H9 (cell line): ENCODE data around the gene RIMKLA. TPM values are rescaled to one million over a fixed set of nuclear protein-coding genes. Genes with fewer than 3 reads are reported as not detected.

Source experiments
- DNase-seq: peaks from one replicate; pipeline ENCODE4 v3.0.0-alpha.2; 2017
- H2AFZ ChIP-seq: one replicate; pipeline ENCODE4 v1.6.1; 2013; ENCODE audit warnings: mild to moderate bottlenecking, low read length, control low read depth, moderate library complexity
- H2AK5ac ChIP-seq: 2 replicates; pipeline ENCODE4 v1.6.1; 2013; ENCODE audit warnings: low read length, control low read depth, mixed read lengths; ENCODE audit not compliant: insufficient read length
- H2BK120ac ChIP-seq: one replicate; pipeline ENCODE4 v1.6.1; 2013; ENCODE audit warnings: low read depth, mild to moderate bottlenecking, low read length, control low read depth, inconsistent platforms; ENCODE audit not compliant: poor library complexity, severe bottlenecking
- H2BK12ac ChIP-seq: 2 replicates; pipeline ENCODE4 v1.6.1; 2013; ENCODE audit warnings: low read length, control low read depth, mixed read lengths, low read depth; ENCODE audit not compliant: insufficient read length
- H2BK15ac ChIP-seq: 2 replicates; pipeline ENCODE4 v1.6.1; 2013; ENCODE audit warnings: low read depth, low read length, control low read depth
- H2BK20ac ChIP-seq: one replicate; pipeline ENCODE4 v1.6.1; 2013; ENCODE audit warnings: low read depth, mild to moderate bottlenecking, low read length, control low read depth, inconsistent platforms; ENCODE audit not compliant: poor library complexity, severe bottlenecking
- H2BK5ac ChIP-seq: 2 replicates; pipeline ENCODE4 v1.6.1; 2013; ENCODE audit warnings: low read length, control low read depth, mixed read lengths; ENCODE audit not compliant: insufficient read length
- H3K14ac ChIP-seq: 2 replicates; pipeline ENCODE4 v1.6.1; 2013; ENCODE audit warnings: low read length, control low read depth; ENCODE audit not compliant: insufficient read depth
- H3K18ac ChIP-seq: 2 replicates; pipeline ENCODE4 v1.6.1; 2013; ENCODE audit warnings: low read depth, mild to moderate bottlenecking, mixed read lengths, low read length, control low read depth; ENCODE audit not compliant: insufficient read length
- H3K23ac ChIP-seq: 2 replicates; pipeline ENCODE4 v1.6.1; 2013; ENCODE audit warnings: low read length, control low read depth, mixed read lengths, low read depth; ENCODE audit not compliant: insufficient read length
- H3K23me2 ChIP-seq: 2 replicates; pipeline ENCODE4 v1.6.1; 2013; ENCODE audit warnings: low read depth, mild to moderate bottlenecking, mixed read lengths, low read length, control low read depth; ENCODE audit not compliant: insufficient read length, poor library complexity, severe bottlenecking
- H3K27ac ChIP-seq: 2 replicates; pipeline ENCODE4 v1.5.1; 2013; ENCODE audit warnings: low read length, control low read depth, mixed read lengths, low read depth; ENCODE audit not compliant: insufficient read length
- H3K27me3 ChIP-seq: 2 replicates; pipeline ENCODE4 v1.6.1; 2013; ENCODE audit warnings: low read length, control low read depth, inconsistent platforms; ENCODE audit not compliant: insufficient read depth
- H3K4ac ChIP-seq: 2 replicates; pipeline ENCODE4 v1.6.1; 2013; ENCODE audit warnings: low read depth, mild to moderate bottlenecking, control low read depth, inconsistent platforms, low read length, moderate library complexity
- H3K4me1 ChIP-seq: 2 replicates; pipeline ENCODE4 v1.6.1; 2013; ENCODE audit warnings: low read length, control low read depth, inconsistent platforms; ENCODE audit not compliant: insufficient read depth
- H3K4me2 ChIP-seq: 2 replicates; pipeline ENCODE4 v1.6.1; 2013; ENCODE audit warnings: low read length, control low read depth, mixed read lengths; ENCODE audit not compliant: insufficient read length, insufficient read depth
- H3K56ac ChIP-seq: 2 replicates; pipeline ENCODE4 v1.6.1; 2013; ENCODE audit warnings: low read depth, mild to moderate bottlenecking, mixed read lengths, low read length, control low read depth; ENCODE audit not compliant: insufficient read length
- H3K79me1 ChIP-seq: 2 replicates; pipeline ENCODE4 v1.6.1; 2013; ENCODE audit warnings: low read depth, mild to moderate bottlenecking, moderate library complexity, low read length, control low read depth, inconsistent platforms; ENCODE audit not compliant: insufficient read depth, poor library complexity, severe bottlenecking
- H3K79me2 ChIP-seq: 2 replicates; pipeline ENCODE4 v1.6.1; 2013; ENCODE audit warnings: low read length, control low read depth, inconsistent platforms; ENCODE audit not compliant: insufficient read depth
- H3K9ac ChIP-seq: 2 replicates; pipeline ENCODE4 v1.6.1; 2013; ENCODE audit warnings: low read length, control low read depth, mixed read lengths; ENCODE audit not compliant: insufficient read length; ENCODE audit errors: extremely low read depth
- H3K9me3 ChIP-seq: one replicate; pipeline ENCODE4 v1.6.1; 2013; ENCODE audit warnings: low read depth, low read length, inconsistent platforms; ENCODE audit not compliant: control insufficient read depth
- H3T11ph ChIP-seq: one replicate; pipeline ENCODE4 v1.6.1; 2013; ENCODE audit warnings: mild to moderate bottlenecking, low read length, control low read depth, inconsistent platforms
- H4K20me1 ChIP-seq: one replicate; pipeline ENCODE4 v1.6.1; 2013; ENCODE audit not compliant: control insufficient read depth, insufficient read length, insufficient read depth
- H4K5ac ChIP-seq: 2 replicates; pipeline ENCODE4 v1.6.1; 2013; ENCODE audit warnings: low read depth, mild to moderate bottlenecking, mixed read lengths, low read length, control low read depth; ENCODE audit not compliant: insufficient read length
- H4K8ac ChIP-seq: replicated peaks from 2 replicates; pipeline ENCODE4 v1.6.1; 2013; ENCODE audit warnings: low read length, control low read depth, mixed read lengths, low read depth; ENCODE audit not compliant: insufficient read length
- H4K91ac ChIP-seq: 2 replicates; pipeline ENCODE4 v1.6.1; 2013; ENCODE audit warnings: low read depth, mild to moderate bottlenecking, moderate library complexity, mixed read lengths, low read length, control low read depth; ENCODE audit not compliant: insufficient read length
- H3K27ac Mint-ChIP-seq, 3 experiments: 2 replicates in 2 of 3; 3 replicates in 1 of 3; pipeline ENCODE4 v1.8.0; 2020 to 2021; ENCODE audit warnings: mixed read lengths in 3 of 3, mild to moderate bottlenecking in 1 of 3, moderate library complexity in 1 of 3
- H3K27me3 Mint-ChIP-seq: 2 replicates; pipeline ENCODE4 v1.8.0; 2021; ENCODE audit warnings: low read depth, mild to moderate bottlenecking, moderate library complexity, mixed read lengths
- H3K36me3 Mint-ChIP-seq, 3 experiments: 2 replicates in 2 of 3; 3 replicates in 1 of 3; pipeline ENCODE4 v1.8.0; 2020 to 2021; ENCODE audit warnings: low read depth in 3 of 3, mixed read lengths in 3 of 3; ENCODE audit not compliant: insufficient read depth in 1 of 3
- H3K4me1 Mint-ChIP-seq, 2 experiments: 2 replicates each; pipeline ENCODE4 v1.8.0; 2020; ENCODE audit warnings: mixed read lengths in 2 of 2
- H3K4me3 Mint-ChIP-seq, 2 experiments: 2 replicates in 1 of 2; 3 replicates in 1 of 2; pipeline ENCODE4 v1.8.0; 2020 to 2021; ENCODE audit warnings: mild to moderate bottlenecking in 2 of 2, mixed read lengths in 2 of 2, moderate library complexity in 1 of 2
- H3K9me3 Mint-ChIP-seq, 2 experiments: 2 replicates in 1 of 2; 3 replicates in 1 of 2; pipeline ENCODE4 v1.8.0; 2020; ENCODE audit warnings: mild to moderate bottlenecking in 2 of 2, mixed read lengths in 2 of 2, moderate library complexity in 1 of 2
- WGBS: extraction: QIAGEN DNeasy Blood & Tissue Kit; methylation state at CpG from one replicate; pipeline ENCODE4 v1.1.7; 2013; ENCODE audit warnings: missing lambda C conversion rate, low lambda C conversion rate, mixed read lengths; ENCODE audit not compliant: insufficient read length; ENCODE audit errors: extremely low coverage; 5-methylcytosine and 5-hydroxymethylcytosine counted together
- total RNA-seq: library from RNA; stranded (reverse); gene quantifications from 2 replicates; pipeline ENCODE4 v1.2.1, GENCODE V29; 2021
- TF ChIP-seq, protein P1 (sequence below): fragments of 200-600 bp; sonication (generic); conservative IDR thresholded peaks from 3 replicates; pipeline ENCODE4 v1.8.0; 2021; ENCODE audit warnings: antibody characterized with exemption, mild to moderate bottlenecking

The RIMKLA gene
- total RNA-seq, 1 experiment from 2014 or later: 4.7 TPM

GRCh38 chr1:42469727-42470126 lies 89.1 kb downstream of the RIMKLA start:
- Histone ChIP-seq H3K79me2 (no peaks in the 10 kb centered on the region), H3T11ph (no peak overlapping the region), H2BK20ac (no peak overlapping the region), H3K4me2 (no peak overlapping the region), H4K20me1 (no peaks in the 10 kb centered on the region), H3K18ac (no peak overlapping the region), H2BK15ac (no peak overlapping the region), H2AFZ (no peak overlapping the region), H3K14ac (no peak overlapping the region), H2BK5ac (no peak overlapping the region), H4K91ac (no peak overlapping the region), H2AK5ac (no peak overlapping the region), H3K4me1 (no peaks in the 10 kb centered on the region), H3K27me3 (no peaks in the 10 kb centered on the region), H2BK120ac (no peak overlapping the region), H3K79me1 (no peaks in the 10 kb centered on the region), H3K23me2 (no peaks in the 10 kb centered on the region), H3K23ac (no peak overlapping the region), H3K27ac (no peak overlapping the region), H3K9me3 (no peaks in the 10 kb centered on the region), H3K4ac (no peak overlapping the region), H4K5ac (no peak overlapping the region), H2BK12ac (no peak overlapping the region), H3K56ac (no peak overlapping the region), H3K9ac (no peak overlapping the region), H4K8ac (no peak overlapping the region)
- no peak for DNase-seq
- Mint-ChIP-seq H3K27ac (no peak overlapping the region), H3K27me3 (no peaks in the 10 kb centered on the region), H3K9me3 (no peaks in the 10 kb centered on the region), H3K4me1 (no peaks in the 10 kb centered on the region), H3K36me3 (no peaks in the 10 kb centered on the region), H3K4me3 (no peak overlapping the region)
- TF ChIP-seq, protein P1, sequence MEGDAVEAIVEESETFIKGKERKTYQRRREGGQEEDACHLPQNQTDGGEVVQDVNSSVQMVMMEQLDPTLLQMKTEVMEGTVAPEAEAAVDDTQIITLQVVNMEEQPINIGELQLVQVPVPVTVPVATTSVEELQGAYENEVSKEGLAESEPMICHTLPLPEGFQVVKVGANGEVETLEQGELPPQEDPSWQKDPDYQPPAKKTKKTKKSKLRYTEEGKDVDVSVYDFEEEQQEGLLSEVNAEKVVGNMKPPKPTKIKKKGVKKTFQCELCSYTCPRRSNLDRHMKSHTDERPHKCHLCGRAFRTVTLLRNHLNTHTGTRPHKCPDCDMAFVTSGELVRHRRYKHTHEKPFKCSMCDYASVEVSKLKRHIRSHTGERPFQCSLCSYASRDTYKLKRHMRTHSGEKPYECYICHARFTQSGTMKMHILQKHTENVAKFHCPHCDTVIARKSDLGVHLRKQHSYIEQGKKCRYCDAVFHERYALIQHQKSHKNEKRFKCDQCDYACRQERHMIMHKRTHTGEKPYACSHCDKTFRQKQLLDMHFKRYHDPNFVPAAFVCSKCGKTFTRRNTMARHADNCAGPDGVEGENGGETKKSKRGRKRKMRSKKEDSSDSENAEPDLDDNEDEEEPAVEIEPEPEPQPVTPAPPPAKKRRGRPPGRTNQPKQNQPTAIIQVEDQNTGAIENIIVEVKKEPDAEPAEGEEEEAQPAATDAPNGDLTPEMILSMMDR: no peak
- no CpG with 5 or more reads among the region's 2 CpGs for WGBS

Other genes with a start within 250 kb of the RIMKLA start
- not detected in 2 replicates for gene GUCA2B, start 227.4 kb upstream of the RIMKLA start, total RNA-seq
- not detected in 2 replicates for gene GUCA2A, start 216.0 kb upstream of the RIMKLA start, total RNA-seq
- 45.8 and 49.9 TPM in 2 replicates for gene FOXJ3, start 45.6 kb upstream of the RIMKLA start, total RNA-seq
- 0.42 and 0.55 TPM in 2 replicates for gene ZMYND12, start 75.2 kb downstream of the RIMKLA start, total RNA-seq
- 36.7 and 37.3 TPM in 2 replicates for gene PPCS, start 75.8 kb downstream of the RIMKLA start, total RNA-seq
- gene CCDC30, start 82.5 kb downstream of the RIMKLA start, total RNA-seq: 1.4 and 1.8 TPM in 2 replicates